SK-N-DZ (cell line): Measurements from ENCODE around the gene MED20.

Experiments used
- DNase-seq: peaks from one replicate; pipeline ENCODE4 v3.0.0-alpha.2; 2015; ENCODE audit warnings: low spot score

The MED20 gene

DNA sequence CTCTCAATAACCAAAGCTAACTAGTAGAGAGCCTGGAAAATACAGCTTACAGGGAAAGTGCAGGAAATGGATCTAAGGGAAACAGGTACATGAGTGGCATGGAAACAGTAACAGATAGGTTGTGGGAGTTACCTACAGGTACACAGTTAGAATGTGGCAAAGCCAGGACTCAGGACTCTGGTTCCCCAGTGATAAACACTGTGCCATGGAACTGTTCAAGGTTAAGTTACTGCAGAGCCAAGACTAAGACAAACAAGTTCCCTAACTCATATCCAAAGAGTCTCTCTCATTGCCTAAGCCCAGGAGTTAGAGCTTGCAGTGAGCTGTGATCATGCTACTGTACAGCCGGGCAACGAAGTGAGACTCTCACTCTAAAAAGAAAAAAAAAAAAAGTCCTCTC, 6.6 kb downstream of the MED20 start:
- DNase-seq, result no peak

GRCh38 chr6:41909727-41910126, 11.2 kb downstream of the MED20 start:
- no peak for DNase-seq

DNA sequence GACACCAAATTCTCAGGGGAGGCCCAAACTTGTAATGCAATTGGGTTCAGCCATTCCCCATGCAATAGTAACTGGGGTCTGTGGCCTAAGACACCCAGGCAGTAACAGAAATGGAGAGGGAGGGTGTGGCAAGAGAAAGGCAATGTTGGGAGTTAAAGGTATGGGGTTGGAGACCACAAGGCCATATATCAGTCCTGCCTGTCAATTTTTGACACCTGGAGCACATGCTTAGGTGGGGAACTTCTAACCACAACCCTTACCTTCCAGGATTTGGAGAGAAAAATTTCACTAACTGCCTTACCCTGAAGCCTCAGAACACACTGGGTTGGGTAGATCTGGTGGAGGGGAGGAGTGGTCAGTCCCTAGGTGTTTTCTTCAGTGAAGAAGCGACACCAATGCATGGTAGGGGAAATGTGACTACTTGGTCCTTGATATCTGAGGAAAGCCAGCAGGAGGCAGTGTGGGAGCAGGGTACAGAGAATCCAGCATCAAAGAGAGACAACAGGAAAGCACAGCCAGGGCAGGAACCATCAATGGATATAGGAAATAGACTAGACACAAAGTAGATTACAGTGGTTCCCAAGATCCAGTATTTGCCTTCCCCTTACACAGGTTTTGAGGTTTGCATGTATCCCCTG, 18.9 kb downstream of the MED20 start:
- no peak for DNase-seq

- no peak for DNase-seq
Measured at GRCh38 chr6:41900861-41901260, 20.1 kb downstream of the MED20 start.

- no peak for DNase-seq
Measured at GRCh38 chr6:41896281-41896680, 24.7 kb downstream of the MED20 start.

GRCh38 chr6:41895300-41896233, 25.4 kb downstream of the MED20 start, which contains the start of gene USP49:
Gene USP49 (minus strand): TSS chr6:41895375. CDS start chr6:41806983, 88,392 bp downstream.
- DNase-seq, result peak; percentile 88

DNA sequence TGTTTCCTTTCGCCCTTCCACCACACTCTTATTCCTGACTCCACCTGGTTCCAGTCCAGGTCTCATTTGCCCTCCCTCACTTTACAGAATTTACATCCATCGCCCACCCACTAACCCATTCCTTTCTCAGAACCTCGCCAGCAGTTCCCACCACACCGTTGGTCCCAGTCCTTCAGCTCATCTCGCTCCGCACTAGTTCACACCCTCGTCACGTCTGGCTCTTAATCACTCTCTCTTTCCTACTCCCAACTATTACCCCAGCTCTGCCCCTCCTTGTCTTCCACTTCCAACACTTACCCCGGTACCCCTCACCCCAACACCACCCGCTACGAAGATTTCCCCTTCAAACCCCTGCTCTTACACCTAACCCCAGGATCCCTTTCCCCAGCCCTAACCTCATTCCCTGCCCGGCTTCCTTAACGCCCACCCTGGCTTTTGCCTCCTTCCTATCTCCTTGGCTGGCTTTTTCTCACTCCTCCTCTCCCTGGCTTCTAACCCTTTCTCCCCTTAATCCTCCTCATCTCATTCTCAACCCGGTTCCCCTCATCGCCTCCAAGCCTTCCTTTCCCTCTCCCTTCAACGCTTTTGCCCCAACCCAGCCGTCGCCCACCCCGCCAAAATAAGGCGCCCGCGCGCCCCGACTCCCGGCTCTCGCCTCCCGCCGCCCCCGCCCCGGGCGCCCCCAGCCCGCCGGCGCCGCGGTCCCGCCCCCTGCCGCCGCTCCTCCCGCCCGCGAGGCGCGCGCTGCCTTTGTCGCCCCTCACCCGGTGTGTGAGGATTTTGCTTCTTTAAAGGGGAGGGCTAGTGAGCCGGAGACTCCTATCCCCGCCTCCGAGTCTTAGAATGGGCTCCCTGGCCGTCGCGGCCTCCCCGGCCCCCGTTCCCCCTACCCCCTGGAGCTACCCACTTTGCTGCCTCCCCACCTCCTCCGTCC, 26.3 kb downstream of the MED20 start:
- peak; percentile 56 for DNase-seq

DNA sequence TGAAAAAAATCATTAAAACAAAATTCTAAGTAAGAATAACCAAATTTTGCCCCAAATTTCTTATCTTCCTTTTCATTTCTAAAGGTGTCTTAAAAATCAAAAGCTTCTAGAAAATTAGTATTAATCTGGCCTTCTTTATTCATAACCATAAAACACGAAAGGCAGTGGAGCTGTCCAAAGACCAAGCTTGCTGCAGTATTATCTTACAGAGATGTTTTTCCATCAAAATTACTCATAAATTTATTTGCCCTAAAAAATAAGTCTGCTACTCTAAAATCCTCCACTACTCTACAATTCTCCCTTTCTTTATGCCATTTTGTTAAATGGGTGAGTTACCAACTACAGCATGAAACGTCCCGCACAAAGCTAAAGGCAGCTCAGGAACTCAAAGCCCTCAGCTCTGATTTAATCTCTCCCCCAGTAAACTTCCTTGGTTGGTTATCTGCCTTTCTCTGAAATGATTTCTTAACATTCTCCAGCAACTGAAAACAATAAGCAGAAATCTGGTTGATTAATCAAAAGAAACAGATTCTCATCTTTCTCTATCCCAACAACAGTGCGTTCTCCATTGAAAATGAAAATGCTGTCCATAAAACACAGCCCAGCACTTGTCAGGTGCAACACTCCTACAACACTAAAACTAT, 27.9 kb downstream of the MED20 start:
- DNase-seq, result no peak

DNA sequence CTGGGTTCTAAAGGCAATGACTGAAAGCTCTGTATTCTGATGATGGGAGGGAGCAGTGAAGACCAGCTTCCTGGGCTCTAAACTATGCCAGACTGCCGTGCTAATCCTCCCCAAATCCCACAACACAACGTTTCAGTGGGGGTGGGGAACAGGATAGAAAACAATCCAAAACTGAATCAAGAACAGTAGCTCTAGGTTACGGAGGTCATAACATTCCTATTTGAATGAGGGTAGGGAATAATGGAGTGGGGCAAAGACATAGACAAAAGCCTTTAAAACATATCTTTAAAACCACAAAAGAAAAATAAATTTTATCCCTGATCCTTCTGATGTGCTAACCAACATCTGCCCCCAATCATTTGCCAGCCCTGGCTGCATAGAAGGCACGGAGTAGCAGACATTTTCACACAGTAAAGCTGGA, 33.6 kb downstream of the MED20 start:
- no peak for DNase-seq

DNA sequence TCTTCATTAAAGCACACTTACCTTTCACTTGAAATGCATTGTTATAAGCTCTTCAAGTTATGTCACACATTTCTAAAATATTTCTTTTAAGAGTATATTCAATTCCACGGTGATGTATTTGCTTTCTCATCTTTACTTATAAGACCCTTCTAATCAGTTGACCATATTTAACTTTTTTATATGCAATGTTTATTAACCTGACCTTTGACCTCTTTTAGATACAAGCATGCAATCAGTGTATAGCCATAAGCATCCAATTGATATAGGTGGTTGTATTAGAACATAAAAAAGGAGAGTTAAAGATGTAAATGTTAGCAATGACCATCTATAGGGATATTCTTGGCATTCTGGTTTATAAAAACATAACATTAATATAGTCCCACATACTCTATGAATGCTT, 35.0 kb downstream of the MED20 start:
- no peak for DNase-seq

DNA sequence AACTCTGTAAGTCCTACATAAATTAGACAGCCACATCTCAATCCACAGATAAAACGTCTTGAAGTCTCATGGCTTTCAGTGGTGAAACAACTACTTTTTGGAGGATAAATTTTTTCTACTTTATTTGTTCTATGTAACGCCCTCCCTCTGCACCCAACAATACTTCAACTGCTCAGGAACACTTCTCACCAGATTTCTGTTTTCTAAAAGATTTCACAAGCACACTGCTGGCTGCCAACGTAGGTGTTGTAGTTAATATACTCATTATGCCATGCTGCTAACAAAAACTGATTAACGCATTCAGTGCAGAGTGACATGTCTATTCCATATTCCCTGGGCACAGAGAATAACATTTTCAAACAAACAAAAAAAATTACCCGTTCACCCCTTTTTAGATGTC, 36.0 kb downstream of the MED20 start:
- DNase-seq, result no peak

DNA sequence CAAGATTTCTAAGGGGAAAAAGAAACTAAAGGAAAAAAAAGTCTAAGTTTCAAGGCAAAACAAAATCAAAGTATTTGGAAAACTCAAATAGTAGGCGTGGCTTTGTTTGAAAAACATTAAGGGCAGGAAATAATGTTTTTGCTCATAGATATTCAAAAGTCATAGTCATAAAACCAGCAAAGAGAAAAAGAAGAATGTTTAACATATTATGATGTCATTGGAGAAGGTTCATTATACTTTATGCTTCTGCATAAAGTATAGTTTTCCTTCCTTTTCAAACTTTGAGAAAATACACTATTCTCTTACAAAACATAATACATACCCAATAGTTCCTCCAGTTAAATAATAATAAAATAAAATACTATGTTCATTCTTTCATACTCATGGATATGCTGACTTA, 39.4 kb downstream of the MED20 start:
- no peak for DNase-seq

GRCh38 chr6:41878961-41879405, 42.0 kb downstream of the MED20 start:
- no peak for DNase-seq

DNA sequence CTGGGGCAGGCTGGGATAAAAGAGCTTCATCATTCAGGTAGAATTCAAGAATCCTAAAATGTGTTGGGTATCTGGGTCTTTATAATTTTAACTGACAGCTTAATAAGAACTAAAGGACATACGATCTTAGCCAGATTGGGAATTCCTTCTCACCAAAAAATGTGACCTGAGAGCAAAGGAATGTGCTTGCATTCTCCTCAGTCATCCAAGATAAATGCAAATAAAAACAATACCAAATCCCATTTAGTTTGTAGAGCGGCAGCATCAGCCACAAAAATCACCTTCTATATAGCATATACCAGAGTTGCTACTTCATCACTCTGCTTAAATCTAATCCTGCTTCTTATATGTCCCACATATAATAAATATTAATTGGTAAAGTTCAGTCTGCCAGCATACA, 42.7 kb downstream of the MED20 start:
- no peak for DNase-seq

DNA sequence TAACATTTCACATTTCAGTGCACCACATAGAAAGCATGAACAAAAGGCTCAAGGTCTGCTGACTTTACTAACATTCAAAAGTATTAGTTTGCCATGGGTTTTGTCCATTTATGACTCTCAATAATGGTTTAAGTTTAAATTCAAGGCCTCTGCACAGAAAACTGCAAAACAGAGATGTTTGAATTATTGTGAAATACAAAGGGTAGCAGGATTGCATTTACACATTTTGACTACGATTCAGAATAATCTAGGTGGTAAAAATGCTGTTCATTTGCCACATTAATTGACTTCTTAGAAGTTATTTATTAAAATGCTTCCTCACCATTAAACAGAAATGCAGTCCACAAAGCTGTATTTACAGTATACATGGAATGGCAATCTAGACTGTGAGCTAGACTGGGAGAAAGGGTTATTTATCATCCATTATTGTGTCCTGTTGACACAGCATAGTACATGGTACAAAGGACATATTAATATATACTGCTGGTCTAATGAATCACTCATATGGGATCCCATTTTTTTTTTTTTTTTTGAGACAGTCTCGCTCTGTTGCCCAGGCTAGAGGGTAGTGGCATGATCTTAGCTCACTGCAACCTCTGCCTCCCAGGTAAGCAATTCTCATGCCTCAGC, 43.8 kb downstream of the MED20 start:
- no peak for DNase-seq

- no peak for DNase-seq
Measured at GRCh38 chr6:41874741-41875140, 46.2 kb downstream of the MED20 start.

DNA sequence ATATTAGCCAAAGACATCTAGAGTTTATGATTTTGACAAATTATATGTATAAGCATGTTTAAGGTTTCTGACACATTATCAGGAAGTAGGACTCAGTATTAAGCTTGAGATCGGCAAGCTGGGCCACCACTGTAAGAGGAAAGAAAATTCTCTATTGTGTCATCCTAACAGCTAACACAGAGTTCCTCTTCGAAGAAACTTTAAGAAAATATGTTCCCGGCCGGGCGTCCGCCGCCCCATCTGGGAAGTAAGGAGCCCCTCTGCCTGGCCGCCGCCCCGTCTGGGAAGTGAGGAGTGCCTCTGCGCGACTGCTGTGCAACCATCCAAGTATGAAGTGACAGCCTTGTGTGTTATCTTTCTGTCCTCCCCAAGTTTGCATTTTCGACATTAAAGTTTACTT, 48.8 kb downstream of the MED20 start:
- no peak for DNase-seq

GRCh38 chr6:41871691-41872090, 49.2 kb downstream of the MED20 start:
- no peak for DNase-seq

GRCh38 chr6:41859356-41859755, 61.6 kb downstream of the MED20 start:
- DNase-seq, result no peak

DNA sequence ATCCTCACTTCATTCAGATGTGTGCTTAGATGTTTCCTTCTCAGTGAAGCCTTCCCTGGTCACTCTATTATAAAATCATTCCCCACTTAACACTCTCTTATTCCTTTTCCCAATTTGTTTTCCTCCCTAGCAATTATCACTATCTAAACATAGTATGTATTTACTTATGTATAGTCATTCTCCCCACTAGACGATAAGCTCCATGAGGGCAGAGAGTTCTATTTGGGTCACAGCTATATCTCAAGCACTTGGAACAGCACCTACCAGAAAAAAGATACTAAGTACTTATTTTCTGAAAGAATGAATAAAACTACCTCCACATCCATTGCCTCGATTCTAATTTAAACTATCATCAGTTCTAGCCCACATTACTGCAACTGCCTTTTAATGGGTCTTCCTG, 62.2 kb downstream of the MED20 start:
- no peak for DNase-seq
